Activated T-cell treated with anti-CD3 and anti-CD28 coated beads for 1 hour (primary cell): ENCODE measurements around the gene PHYHIPL.
"Not testable (repeated sequence)": the region's sequence is repeated elsewhere in the genome, so short reads cannot be mapped to it uniquely, and the experiment has no call there.

Source experiments
- DNase-seq: peaks from one replicate; pipeline ENCODE4 v3.0.0-alpha.2; 2020; ENCODE audit warnings: low read depth

Gene PHYHIPL

GRCh38 chr10:59206204-59206720 lies 29.8 kb downstream of the PHYHIPL start:
- no peak for DNase-seq

DNA sequence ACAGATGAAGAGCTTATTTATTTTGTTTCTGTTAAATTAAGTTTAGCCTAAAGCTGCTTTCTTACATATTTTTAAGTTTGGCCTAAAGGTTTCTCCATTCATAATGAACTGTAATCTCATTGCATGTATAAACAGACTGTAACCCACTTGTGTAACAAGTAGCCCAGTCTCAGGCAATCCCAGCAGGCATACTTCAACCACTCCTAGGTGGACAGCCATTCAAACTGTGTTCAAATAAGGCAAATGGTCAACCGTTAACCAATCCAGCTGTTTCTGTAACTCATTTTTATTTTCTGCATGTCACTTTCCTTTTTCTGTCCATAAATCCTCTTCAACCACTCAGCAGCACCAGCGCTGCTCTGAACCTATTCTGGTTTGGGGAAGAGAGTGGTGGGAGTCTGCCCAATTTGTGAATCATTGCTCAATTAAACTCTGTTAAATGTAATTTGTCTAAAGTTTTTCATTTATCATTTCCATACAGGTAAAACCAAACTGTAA lies 35.9 kb downstream of the PHYHIPL start:
- DNase-seq = no peak

DNA sequence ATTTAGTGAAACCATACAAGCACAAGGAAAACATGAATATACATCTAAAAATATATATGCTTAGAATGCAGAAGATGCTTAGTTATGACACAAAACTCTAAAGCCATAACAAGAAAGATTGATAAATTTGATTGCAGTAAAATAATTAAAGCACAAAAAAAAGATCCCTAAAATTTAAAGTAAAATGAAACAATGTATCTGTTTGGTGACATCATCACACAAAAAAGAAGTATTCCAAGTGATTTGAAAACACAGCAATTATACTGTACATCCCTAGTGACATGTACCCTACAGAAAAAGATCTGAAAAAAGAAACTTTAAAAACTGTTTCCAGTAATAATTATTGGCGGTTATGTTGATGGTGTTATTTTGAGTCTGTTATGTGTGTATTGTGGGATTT lies 37.7 kb downstream of the PHYHIPL start:
- DNase-seq = no peak

GRCh38 chr10:59216178-59216869 lies 39.9 kb downstream of the PHYHIPL start:
- DNase-seq = no peak

DNA sequence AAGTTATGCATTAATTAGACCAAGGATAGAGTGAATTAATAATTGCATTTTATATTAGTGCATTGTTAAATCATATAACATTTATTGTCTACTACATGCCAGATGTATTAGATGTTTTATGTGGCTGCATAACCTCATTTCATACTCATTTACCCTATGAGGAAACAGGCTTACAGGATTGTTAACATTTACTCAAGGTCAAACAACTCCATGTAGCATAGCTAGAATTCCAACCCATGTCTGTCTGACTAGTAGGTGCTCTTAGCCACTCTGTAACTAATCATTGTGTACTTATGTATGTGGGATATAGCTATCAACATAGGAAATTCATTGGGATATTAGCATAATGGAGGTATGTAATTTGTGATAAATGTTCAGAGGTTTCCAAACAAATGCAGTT lies 46.3 kb downstream of the PHYHIPL start:
- no peak for DNase-seq

GRCh38 chr10:59223597-59223996 lies 47.2 kb downstream of the PHYHIPL start:
- DNase-seq = not testable (repeated sequence)

DNA sequence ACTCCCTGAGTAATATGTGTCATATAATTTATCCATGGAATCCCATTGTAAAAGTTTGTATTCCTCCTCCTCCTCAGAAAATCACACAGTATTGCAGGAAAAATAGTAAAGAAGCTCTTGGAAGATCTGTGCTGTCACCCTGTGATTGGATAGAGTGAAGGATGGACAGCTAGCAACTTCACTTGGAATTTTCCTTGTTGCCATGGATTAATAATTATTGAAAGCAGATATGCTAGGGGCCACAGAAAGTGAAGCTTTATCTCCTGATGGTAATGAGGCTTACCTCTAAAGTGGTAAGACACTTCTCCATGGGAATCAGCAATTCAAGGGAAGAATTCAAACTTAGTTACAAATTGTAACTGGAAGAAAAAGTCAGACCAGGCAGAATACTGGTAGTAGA lies 48.8 kb downstream of the PHYHIPL start:
- DNase-seq = no peak

GRCh38 chr10:59227136-59227673 lies 50.8 kb downstream of the PHYHIPL start:
- no peak for DNase-seq

- DNase-seq = no peak
Measured at GRCh38 chr10:59229441-59229840, 53.0 kb downstream of the PHYHIPL start.

GRCh38 chr10:59234194-59234593 lies 57.8 kb downstream of the PHYHIPL start:
- DNase-seq = no peak

DNA sequence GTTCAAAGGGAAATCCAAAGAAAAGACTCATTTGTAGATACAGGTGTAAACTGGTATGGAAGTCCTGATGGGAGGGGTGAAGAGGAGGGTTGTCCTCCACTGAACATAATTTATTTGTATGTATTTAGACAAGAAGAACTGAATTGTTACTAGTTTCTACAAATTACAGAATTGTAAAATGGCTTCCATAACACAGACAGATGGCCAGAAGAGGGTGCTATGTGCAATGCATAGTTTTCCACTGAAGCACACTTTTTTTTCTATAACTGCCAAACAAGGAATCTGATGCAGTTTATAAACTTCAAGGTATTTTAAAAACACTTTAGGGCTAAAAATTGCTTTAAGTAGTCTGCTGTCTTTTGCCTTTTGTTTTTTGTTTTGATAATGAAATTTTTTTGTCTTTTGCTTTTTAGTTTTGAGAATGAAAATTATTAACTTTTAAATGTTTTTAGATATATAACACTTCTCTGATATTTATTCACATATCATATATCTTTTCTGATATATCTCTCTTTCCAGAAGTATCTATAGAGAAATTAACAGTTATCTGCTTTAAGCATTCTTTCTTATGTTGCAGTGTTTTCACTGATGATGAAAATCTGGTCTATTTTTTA lies 58.5 kb downstream of the PHYHIPL start:
- no peak for DNase-seq

DNA sequence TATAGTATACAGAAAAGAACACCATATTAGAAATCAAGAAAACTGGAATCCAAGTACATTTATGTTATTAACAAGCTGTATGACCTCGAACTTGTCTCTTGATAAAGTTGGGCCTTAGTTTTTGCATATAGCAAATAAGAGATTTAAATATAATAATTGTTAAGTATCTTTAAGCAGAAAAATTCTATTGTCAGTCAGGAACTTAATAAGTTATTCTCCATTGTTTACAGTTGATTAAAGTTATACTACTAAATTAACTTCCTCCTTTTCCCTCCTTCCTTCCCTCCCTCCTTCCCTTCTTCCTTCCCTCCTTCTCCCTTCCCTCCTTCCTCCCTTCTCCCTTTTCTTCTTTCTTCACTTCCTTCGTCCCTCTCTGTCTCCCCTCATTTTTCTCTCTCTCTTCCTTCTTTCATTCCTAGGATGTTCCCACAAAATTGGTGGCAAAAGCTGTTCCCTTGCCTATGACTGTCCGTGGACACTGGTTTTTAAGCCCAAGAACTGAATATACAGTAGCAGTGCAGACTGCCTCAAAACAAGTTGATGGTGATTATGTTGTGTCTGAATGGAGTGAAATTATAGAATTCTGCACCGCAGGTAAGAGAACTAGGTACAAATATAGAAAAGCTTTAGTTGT lies 59.7 kb downstream of the PHYHIPL start:
- no peak for DNase-seq

DNA sequence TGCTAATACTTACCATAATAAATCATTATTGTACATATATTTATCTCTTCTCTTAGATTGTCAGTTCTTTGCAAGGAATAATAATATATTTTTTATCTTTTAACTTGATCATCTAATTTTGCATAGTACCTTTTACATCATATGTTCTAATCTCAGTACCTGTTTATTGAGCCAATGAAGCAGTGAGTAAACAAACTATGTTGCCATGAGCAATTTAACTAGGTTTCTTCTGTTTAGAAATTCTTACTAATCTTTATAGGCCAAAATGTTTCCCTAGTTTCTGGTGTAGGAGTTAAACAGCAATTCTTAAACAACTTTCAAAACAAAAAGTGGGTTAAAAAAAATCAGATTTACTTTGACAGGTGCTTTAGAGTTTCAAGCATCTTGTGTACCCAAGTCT lies 61.3 kb downstream of the PHYHIPL start:
- DNase-seq = no peak

GRCh38 chr10:59239108-59239507 lies 62.7 kb downstream of the PHYHIPL start:
- DNase-seq = not testable (repeated sequence)

- no peak for DNase-seq
Measured at GRCh38 chr10:59240582-59241183, 64.2 kb downstream of the PHYHIPL start.

DNA sequence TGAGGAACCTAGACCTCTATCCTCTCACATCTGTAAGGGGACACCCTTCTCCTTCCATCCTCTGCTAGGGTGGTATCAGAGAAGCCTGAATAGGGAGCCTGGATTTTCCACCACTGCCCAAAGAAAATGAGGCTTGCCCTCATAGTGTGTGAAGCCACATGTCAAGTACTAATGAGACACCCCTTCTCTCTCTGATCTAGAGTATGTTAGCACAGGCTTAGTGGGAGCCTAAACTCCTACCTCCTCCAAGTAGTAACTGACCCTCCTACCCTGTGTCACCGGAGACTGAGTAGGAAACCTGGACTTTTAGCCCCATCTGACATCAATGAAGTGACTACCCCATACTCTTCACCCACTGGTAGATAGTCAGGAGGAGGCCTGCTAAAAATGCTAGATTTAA lies 65.6 kb downstream of the PHYHIPL start:
- DNase-seq = no peak

- no peak for DNase-seq
Measured at GRCh38 chr10:59242991-59243390, 66.5 kb downstream of the PHYHIPL start.

DNA sequence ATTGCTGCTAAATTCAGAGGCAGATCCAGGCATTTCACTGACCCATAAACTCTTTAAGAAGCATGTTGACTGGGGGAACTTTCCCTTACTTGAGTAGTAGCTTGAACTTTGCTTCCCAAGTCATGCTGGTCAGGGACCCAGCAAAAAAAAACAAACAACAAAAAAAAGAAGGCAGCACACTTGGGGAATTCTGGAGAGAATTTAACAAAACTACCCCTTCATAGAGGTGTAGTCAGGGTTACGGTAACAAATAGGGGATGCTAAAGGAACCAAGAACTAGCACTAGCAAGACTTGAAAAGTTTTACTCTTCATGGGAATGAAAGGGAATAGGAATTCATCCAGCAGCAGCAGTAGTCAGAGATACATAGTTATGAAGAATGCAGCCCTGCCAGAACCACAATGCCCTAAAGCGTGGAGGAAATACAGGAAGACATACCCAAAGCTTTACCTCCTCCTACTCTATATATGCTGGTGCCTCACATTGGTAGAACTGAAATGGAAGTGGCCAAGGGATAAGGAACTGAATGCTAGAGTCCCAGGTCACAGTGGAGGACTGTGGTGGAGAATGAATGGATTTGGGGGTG lies 67.3 kb downstream of the PHYHIPL start:
- no peak for DNase-seq

DNA sequence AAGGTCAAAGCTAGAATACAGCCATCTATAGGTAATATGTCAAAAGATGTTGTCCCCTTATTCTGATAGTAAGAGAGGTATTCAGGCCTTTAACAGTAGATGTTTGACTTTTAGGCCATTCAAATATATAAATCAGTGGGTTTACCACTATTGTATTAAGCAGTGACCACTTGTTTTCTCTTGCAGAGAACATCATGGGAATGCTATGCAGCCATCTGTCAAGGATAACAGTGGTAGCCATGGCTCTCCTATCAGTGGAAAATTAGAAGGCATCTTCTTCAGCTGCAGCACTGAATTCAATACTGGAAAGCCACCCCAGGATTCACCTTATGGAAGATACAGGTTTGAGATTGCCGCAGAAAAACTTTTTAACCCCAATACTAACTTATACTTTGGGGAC lies 68.4 kb downstream of the PHYHIPL start:
- DNase-seq = no peak

GRCh38 chr10:59245686-59246085 lies 69.2 kb downstream of the PHYHIPL start:
- no peak for DNase-seq

- no peak for DNase-seq
Measured at GRCh38 chr10:59252491-59252890, 76.0 kb downstream of the PHYHIPL start.

GRCh38 chr10:59255463-59255862 lies 79.0 kb downstream of the PHYHIPL start:
- DNase-seq = no peak
